ENCODE measurements around the gene PLCH1. TPM values are rescaled to one million over a fixed set of nuclear protein-coding genes. Genes with fewer than 3 reads are reported as not detected.
A peak's percentile ranks its signal among the peaks of the same experiment; 100 is the strongest.

The PLCH1 gene
- total and polyA plus RNA-seq, 9 of the 15 experiments (the other 6 are each of a cell fraction or from before 2014, with no cell fraction given): 0.17 to 0.62 (median 0.40) TPM

DNA sequence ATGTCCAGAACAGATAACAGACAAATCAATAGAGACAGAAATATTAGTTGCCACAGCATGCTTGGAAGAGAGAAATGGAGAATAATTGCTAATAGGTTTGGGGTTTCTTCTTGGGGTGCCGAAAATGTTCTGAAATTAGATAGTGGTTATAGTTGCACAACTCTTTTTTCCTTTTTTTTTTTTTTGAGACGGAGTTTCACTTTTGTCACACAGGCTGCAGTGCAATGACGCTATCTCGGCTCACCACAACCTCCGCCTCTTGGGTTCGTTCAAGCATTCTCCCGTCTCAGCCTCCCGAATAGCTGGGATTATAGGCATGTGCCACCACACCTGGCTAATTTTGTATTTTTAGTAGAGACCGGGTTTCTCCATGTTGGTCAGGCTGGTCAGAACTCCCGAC lies 163.3 kb downstream of the PLCH1 start:
- H3K4me2 ChIP-seq (ENCODE audit: insufficient read depth, low read length): no peak overlapping the region
- H3K9ac ChIP-seq (ENCODE audit: insufficient read depth in 1 of 2, low read depth in 2 of 2, low read length in 2 of 2): no peak overlapping the region
- ATAC-seq (peak; percentile 40; the same call in 2 of the 3 replicates), DNase-seq (ENCODE audit: extremely low read depth in 1 of 4, low spot score in 3 of 4) (peak in 1 of 4 experiments; percentile 6), FAIRE-seq (no peak)
- TF ChIP-seq ZNF384 (IDR thresholded peaks at IDR 0.05; ENCODE audit: low read depth, low read length) (0 out of 2 replicates have a peak, but pooled peaks have one; percentile 15), MXI1 (IDR thresholded peaks at IDR 0.05; ENCODE audit: low read depth, low read length) (no peak), CEBPB (tag; IDR thresholded peaks at IDR 0.05) (peak; percentile 87), TEAD1 (CRISPR knock-in tag; IDR thresholded peaks at IDR 0.05) (no peak), CEBPG (CRISPR knock-in tag; IDR thresholded peaks at IDR 0.05) (no peak), CEBPG (tag; conservative IDR thresholded peaks at IDR 0.05 in 1 of 2, IDR thresholded peaks at IDR 0.05 in 1 of 2) (peak; percentile 59 to 82)
- TF ChIP-seq, protein P1, sequence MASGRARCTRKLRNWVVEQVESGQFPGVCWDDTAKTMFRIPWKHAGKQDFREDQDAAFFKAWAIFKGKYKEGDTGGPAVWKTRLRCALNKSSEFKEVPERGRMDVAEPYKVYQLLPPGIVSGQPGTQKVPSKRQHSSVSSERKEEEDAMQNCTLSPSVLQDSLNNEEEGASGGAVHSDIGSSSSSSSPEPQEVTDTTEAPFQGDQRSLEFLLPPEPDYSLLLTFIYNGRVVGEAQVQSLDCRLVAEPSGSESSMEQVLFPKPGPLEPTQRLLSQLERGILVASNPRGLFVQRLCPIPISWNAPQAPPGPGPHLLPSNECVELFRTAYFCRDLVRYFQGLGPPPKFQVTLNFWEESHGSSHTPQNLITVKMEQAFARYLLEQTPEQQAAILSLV (tag; IDR thresholded peaks at IDR 0.05): 0 out of 2 replicates have a peak, but pooled peaks have one; percentile 51
- ChIA-PET CTCF (ENCODE audit: low intra/inter-chr PET ratio) (no interaction called here), POLR2A (no interaction called here)
- H3K9me3 ChIP-seq (replicated peaks; ENCODE audit: control insufficient read depth, insufficient read depth, low read depth, low read length): no peaks in the 10 kb centered on the region
- H3K4me3 ChIP-seq: no peak overlapping the region
- H4K20me1 ChIP-seq (replicated peaks; ENCODE audit: control insufficient read depth, insufficient read depth, low read length): no peaks in the 10 kb centered on the region
- no TSS peak for BruUV-seq (replicated peaks)
- H3K36me3 ChIP-seq (ENCODE audit: control insufficient read depth, insufficient read depth, low read length): no peaks in the 10 kb centered on the region
- 2% methylated on average over 9 of the region's 10 CpGs for WGBS (ENCODE audit: insufficient coverage, low coverage, missing lambda C conversion rate)
- intact Hi-C loops (cut with micrococcal nuclease) (no loop called here), in situ Hi-C loops (cut with MboI) (no loop called here)
- H3K27ac ChIP-seq (ENCODE audit: extremely low read depth, low read depth, low read length): no peak overlapping the region
- no peak overlapping the region for H2AFZ ChIP-seq (ENCODE audit: low read depth, low read length)
- no peaks in the 10 kb centered on the region for H3K79me2 ChIP-seq (ENCODE audit: control insufficient read depth, insufficient read depth, low read length)
- H3K27me3 ChIP-seq (ENCODE audit: control insufficient read depth in 2 of 2, insufficient read depth in 2 of 2, low read length in 2 of 2): no peaks in the 10 kb centered on the region
- H3K9me1 ChIP-seq (ENCODE audit: control insufficient read depth, insufficient read depth, low read length): no peaks in the 10 kb centered on the region
- H3K4me1 ChIP-seq (replicated peaks in 1 of 2; ENCODE audit: control insufficient read depth in 2 of 2, insufficient read depth in 2 of 2, low read length in 2 of 2): no peaks in the 10 kb centered on the region

Measured in K562 (cell line).